Activated naive CD4-positive, alpha-beta T cell treated with anti-CD3 and anti-CD28 coated beads for 36 hours (primary cell): ENCODE measurements around the gene CFAP53. TPM values are rescaled to one million over a fixed set of nuclear protein-coding genes. Genes with fewer than 3 reads are reported as not detected.
A peak's percentile ranks its signal among the peaks of the same experiment; 100 is the strongest.
"Not testable (repeated sequence)": the region's sequence is repeated elsewhere in the genome, so short reads cannot be mapped to it uniquely, and the experiment has no call there.

Source experiments
- CTCF ChIA-PET: fragments of 350-600 bp; sonication (Branson Sonifier 250); formaldehyde crosslinking; loops from one replicate; lab custom pipeline; 2021; ENCODE audit warnings: antibody characterized with exemption; lab: Charles Lee
- DNase-seq: peaks from one replicate; pipeline ENCODE4 v3.0.0-alpha.2; 2020
- H3K27ac Mint-ChIP-seq: one replicate; pipeline ENCODE4 v1.8.0; 2021; ENCODE audit warnings: mild to moderate bottlenecking, mixed read lengths
- H3K27me3 Mint-ChIP-seq: one replicate; pipeline ENCODE4 v1.8.0; 2021; ENCODE audit warnings: low read depth, mixed read lengths
- H3K36me3 Mint-ChIP-seq: one replicate; pipeline ENCODE4 v1.8.0; 2021; ENCODE audit warnings: low read depth, mixed read lengths
- H3K4me1 Mint-ChIP-seq: one replicate; pipeline ENCODE4 v1.8.0; 2021; ENCODE audit warnings: low read depth, mixed read lengths
- H3K4me3 Mint-ChIP-seq: one replicate; pipeline ENCODE4 v1.8.0; 2021; ENCODE audit warnings: mild to moderate bottlenecking, moderate library complexity, mixed read lengths
- H3K9me3 Mint-ChIP-seq: one replicate; pipeline ENCODE4 v1.8.0; 2021; ENCODE audit warnings: mixed read lengths
- intact Hi-C: fragments of 100-400 bp; cut with micrococcal nuclease; formaldehyde crosslinking; loops from one replicate; pipeline ENCODE4 v1.15.1; 2023
- total RNA-seq, 2 experiments: library from RNA; stranded (reverse); gene quantifications; one replicate each; pipeline ENCODE4 v1.2.3, GENCODE V29; 2021

CFAP53 gene
- total RNA-seq, 2 experiments from 2014 or later, result 0.40 to 0.43 TPM

DNA sequence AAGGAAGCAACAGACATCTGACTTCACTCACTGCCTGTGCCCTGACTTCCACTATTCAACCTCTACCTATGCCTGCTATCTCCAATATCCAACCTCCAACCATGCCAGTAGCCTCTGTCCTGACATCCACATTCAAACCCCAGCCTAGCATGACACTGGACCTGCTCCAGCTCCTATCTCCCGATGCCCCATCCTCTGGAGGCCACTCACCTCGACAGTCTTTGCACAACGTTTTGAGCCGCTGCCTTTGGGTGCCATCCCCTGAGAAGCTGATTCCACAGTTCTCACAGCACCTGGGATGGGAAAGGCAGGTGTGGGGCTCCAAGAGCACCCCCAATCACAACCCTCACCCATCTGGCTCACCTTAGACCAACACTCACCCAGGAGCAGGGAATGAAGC lies 10.2 kb upstream of the CFAP53 start:
- Mint-ChIP-seq H3K9me3 (no peaks in the 10 kb centered on the region), H3K36me3 (peaks cover 48% of the 10 kb centered on the region), H3K4me3 (no peak overlapping the region), H3K27me3 (no peaks in the 10 kb centered on the region), H3K27ac (no peak overlapping the region), H3K4me1 (peaks cover 23% of the 10 kb centered on the region)
- intact Hi-C loops, result no loop called here
- DNase-seq, result no peak
- CTCF ChIA-PET, result interaction anchor here (1.0 kb wide), 1 partner anchor 9 kb away, joined by 3 read pairs; no protein-coding TSS in a partner anchor

DNA sequence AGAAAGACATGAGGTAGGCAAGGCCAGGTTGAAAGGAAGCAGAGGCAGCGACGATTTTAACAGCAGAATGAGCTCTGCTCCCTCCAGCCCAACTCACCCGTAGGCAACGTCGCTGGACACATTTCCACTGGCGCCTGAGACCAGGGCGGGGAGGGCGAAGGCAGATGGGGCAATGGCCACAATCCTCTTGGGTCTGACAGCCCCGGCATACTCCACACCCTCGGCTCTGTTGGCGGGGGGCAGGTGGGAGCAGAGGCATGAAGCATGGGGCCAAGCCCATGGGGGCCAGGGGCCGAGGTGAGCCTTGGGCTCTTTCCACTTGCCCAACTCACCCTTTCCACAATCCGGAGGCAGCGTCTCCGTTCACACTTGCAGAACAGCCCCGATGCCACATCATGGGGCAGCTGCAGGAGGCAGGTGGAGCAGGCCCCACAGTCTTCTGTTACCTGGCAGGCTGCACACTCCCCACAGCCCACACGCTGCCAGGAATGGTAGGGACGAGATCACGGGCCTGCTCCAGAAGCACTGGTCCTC lies 9.3 kb upstream of the CFAP53 start:
- DNase-seq, result no peak
- Mint-ChIP-seq H3K4me1 (peaks cover 17% of the 10 kb centered on the region), H3K27ac (no peak overlapping the region), H3K9me3 (no peaks in the 10 kb centered on the region), H3K27me3 (no peaks in the 10 kb centered on the region), H3K4me3 (no peak overlapping the region), H3K36me3 (peaks cover 45% of the 10 kb centered on the region)
- CTCF ChIA-PET, result no interaction called here
- intact Hi-C loops, result no loop called here

DNA sequence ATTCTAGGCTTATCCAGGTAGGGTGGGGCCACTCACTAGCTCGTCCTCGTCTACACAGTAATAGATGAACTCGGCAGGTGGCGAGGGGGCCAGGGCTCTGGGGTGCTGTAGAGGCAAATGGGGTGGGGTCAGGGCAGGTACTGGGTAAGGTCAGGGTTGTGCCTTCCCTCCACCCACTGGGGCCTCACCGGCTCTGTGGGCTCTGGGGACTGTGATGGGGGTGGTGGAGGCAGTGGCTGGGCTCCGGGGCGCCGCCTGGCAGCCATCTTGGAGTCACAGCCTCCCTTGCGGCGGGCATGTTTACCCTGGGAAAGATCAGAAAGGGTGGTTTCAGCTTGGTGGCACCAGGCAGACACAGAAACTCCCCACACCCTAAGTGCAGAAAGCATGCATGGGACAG lies 8.6 kb upstream of the CFAP53 start:
- no peak overlapping the region for H3K4me3 Mint-ChIP-seq
- no peak overlapping the region for H3K27ac Mint-ChIP-seq
- no peaks in the 10 kb centered on the region for H3K27me3 Mint-ChIP-seq
- DNase-seq, result no peak
- intact Hi-C loops, result no loop called here
- CTCF ChIA-PET, result no interaction called here
- H3K4me1 Mint-ChIP-seq, result peaks cover 11% of the 10 kb centered on the region
- peaks cover 45% of the 10 kb centered on the region for H3K36me3 Mint-ChIP-seq
- H3K9me3 Mint-ChIP-seq, result no peaks in the 10 kb centered on the region

DNA sequence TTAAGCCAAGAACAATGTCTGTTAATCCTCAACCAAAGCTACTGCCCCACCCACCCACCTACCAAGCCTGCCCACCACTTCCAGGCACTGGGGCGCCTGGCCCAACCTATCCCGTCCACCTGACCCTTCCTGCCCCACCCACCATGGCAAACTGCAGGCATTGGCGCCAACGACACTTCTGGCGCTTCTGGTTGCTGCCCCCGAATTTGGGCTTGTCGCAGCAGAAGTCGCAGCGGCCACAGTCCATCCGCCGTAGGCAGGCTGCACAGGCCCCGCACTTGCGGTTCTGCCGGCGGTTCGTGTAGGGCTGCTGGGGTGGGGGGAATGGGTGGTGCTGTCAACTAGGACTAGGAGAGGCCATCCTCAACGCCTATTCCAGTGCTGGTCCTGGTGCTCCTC lies 7.7 kb upstream of the CFAP53 start:
- Mint-ChIP-seq H3K4me3 (no peak overlapping the region), H3K36me3 (peaks cover 49% of the 10 kb centered on the region), H3K27me3 (no peaks in the 10 kb centered on the region), H3K4me1 (peaks cover 5% of the 10 kb centered on the region), H3K9me3 (no peaks in the 10 kb centered on the region), H3K27ac (no peak overlapping the region)
- no peak for DNase-seq
- intact Hi-C loops, result no loop called here
- CTCF ChIA-PET, result interaction anchor here (0.6 kb wide), 1 partner anchor 154 kb away, joined by 3 read pairs; no protein-coding TSS in a partner anchor

DNA sequence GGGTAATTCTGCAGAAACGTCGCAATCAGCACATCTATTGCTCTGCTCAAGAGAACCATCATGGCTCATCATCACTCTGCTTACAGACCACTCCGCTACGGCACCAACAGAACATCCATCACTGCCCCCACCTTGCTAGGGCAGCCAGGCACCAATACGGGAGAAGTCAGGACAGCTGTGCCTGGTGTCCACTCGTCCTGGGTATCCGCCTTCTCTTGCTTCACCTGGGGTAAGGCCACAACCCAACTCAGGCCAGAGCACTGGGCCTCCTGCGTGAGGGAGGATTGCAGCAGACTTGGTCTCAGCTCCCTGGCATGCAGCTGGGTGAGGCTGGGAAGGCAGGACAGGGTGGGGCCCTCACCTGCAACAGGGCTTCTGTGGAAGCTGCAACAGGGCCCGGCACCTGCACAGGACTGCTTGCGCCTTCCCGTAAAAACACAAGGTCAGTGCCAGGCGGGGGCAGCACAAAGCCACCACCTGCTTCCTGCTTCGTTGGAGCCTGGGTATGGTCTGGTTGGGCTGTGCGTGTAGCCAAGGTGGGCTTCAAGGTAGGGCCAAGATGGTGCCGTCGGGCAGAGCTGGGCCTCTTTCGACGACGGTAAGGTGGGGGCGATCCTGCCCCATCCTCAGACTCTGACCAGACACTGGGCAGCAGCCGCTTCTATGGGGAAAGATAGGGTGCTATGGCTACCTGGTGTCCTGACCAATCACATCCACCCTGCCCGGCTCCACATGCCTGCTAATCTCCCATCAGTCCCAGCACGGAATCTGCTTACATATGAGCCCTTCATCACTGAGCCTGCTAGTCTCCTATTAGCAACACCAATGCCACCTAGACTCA lies 7.1 kb upstream of the CFAP53 start:
- CTCF ChIA-PET, result interaction anchor here (0.6 kb wide), 1 partner anchor 155 kb away, joined by 3 read pairs; no protein-coding TSS in a partner anchor
- H3K9me3 Mint-ChIP-seq, result no peaks in the 10 kb centered on the region

DNA sequence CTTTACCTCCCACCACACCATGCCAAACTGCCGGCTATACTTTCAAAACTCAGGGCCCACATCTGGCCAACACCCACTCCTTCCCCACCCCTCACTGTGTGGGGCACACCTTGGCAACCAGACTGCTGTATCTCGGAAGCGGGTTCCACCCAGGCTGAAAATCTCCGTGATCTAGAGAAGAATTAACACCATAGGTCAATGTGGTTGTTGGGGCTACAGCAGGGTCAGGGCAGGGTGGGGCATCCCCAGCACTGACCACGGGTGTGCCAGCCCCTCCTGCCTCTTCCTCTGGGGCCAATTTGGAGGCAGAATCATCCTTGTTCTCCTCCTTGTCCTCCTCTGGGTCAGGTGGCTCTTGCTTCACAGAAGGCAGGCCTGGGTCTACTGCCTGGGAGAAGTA lies 6.3 kb upstream of the CFAP53 start:
- Mint-ChIP-seq H3K27ac (no peak overlapping the region), H3K4me3 (no peak overlapping the region), H3K36me3 (peaks cover 48% of the 10 kb centered on the region), H3K4me1 (peaks cover 3% of the 10 kb centered on the region), H3K9me3 (no peaks in the 10 kb centered on the region), H3K27me3 (no peaks in the 10 kb centered on the region)
- intact Hi-C loops, result no loop called here
- CTCF ChIA-PET, result no interaction called here
- no peak for DNase-seq

More for the DNA sequence above, 7.1 kb upstream of the CFAP53 start:
- intact Hi-C loops, result no loop called here
- Mint-ChIP-seq H3K27ac (no peak overlapping the region), H3K4me3 (no peak overlapping the region), H3K4me1 (peaks cover 2% of the 10 kb centered on the region), H3K36me3 (peaks cover 50% of the 10 kb centered on the region), H3K27me3 (no peaks in the 10 kb centered on the region)
- DNase-seq, result no peak

DNA sequence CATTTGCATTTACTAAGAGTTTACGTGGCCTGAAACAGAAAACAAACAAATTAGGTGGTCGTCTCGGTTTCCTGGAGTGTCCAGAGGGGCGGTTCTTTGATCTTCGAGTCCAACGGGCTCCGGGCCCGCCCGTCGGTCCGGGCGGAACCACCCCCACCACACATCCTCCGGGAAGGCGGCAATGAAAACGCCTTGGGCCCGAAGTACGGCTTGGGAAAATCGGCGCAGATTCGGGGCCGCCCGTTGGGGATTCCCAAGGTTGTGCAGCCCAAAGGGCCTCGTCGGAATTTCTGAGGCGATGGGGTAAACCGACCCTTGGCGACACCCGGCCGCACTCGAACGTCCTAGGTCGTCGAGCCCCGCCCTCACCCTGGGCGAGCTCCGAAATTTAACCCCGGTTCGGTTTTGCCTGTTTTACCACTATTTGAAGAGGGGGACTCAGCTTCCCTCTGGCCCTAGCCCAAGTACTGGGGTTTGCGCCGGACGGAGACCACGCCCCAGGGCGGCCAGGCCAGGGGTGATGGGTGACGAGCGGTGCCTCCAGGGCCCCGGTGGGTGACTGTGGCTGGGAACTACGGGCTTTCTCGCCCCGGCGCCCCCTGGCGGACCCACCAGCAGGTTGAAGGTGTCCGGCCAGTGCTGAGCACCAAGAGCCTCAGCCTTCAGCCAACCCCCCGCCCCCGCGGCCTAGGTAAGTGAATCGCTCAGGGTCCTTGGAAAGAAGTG lies 1.9 kb upstream of the CFAP53 start:
- CTCF ChIA-PET, result interaction anchor here (0.7 to 2.5 kb wide), 10 partner anchors 8 to 329 kb away, joined by 3 to 11 read pairs (median 4); no protein-coding TSS in a partner anchor
- H3K27me3 Mint-ChIP-seq, result no peaks in the 10 kb centered on the region
- H3K9me3 Mint-ChIP-seq, result no peaks in the 10 kb centered on the region
- H3K4me3 Mint-ChIP-seq, result peak overlapping the region; percentile 69
- H3K27ac Mint-ChIP-seq, result peak overlapping the region; percentile 54
- H3K4me1 Mint-ChIP-seq, result peaks cover 16% of the 10 kb centered on the region
- intact Hi-C loops, result loop anchor here (1.0 to 10.0 kb wide), 3 partner anchors 49 to 1593 kb away; partner anchors contain the start of gene RPL17
- H3K36me3 Mint-ChIP-seq, result peaks cover 17% of the 10 kb centered on the region
- DNase-seq, result peak; percentile 82

DNA sequence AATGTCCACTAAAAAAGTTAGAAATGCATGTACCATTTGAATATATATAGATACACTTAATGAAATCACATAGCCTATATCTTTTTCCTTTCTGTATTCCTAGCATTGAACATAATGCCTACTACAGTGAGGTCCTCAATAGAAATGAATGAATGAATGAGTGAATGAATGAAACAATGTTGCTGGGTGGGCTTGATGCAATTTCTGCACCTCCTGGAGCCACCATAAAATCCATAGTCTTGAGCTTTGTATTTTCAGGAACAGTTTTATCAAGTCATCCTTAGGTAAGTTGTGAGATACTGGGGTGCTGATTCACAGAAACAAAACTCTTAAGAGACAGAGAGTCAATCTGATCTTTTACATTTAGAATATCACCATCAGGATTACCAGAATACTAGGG lies 3.3 kb downstream of the CFAP53 start:
- H3K27me3 Mint-ChIP-seq, result no peaks in the 10 kb centered on the region
- intact Hi-C loops, result loop anchor here (10.0 kb wide), 1 partner anchor 1588 kb away; no protein-coding TSS in a partner anchor

DNA sequence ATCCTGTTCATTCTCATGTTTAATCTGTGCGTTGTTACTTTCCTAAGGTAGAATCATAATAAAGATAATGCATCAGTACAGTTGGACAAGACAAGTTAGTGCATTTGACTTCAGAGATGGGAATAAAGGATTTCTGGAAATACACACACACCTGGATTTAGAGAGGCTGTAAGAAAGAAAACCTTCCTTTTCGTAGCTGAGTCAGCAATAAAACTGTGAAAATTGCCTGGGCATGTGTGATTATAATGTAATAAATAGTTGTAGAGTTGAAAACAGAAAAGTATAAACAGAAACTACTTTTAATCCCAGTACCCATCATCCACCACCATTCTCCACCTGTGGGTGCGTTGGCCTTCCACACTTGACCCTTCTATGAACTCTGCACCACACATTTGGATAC lies 15.4 kb downstream of the CFAP53 start:
- intact Hi-C loops, result no loop called here
- no peak overlapping the region for H3K27ac Mint-ChIP-seq
- no peaks in the 10 kb centered on the region for H3K27me3 Mint-ChIP-seq
- no peak overlapping the region for H3K4me3 Mint-ChIP-seq
- no peaks in the 10 kb centered on the region for H3K9me3 Mint-ChIP-seq
- CTCF ChIA-PET, result interaction anchor here (1.4 kb wide), 1 partner anchor 33 kb away, joined by 5 read pairs; no protein-coding TSS in a partner anchor
- DNase-seq, result no peak
- no peaks in the 10 kb centered on the region for H3K36me3 Mint-ChIP-seq
- H3K4me1 Mint-ChIP-seq, result peaks cover 3% of the 10 kb centered on the region

More for the DNA sequence above, 3.3 kb downstream of the CFAP53 start:
- Mint-ChIP-seq H3K9me3 (no peaks in the 10 kb centered on the region), H3K36me3 (no peaks in the 10 kb centered on the region), H3K4me1 (peaks cover 13% of the 10 kb centered on the region), H3K27ac (no peak overlapping the region), H3K4me3 (no peak overlapping the region)
- CTCF ChIA-PET, result interaction anchor here (1.0 kb wide), 1 partner anchor 44 kb away, joined by 4 read pairs; no protein-coding TSS in a partner anchor
- no peak for DNase-seq

DNA sequence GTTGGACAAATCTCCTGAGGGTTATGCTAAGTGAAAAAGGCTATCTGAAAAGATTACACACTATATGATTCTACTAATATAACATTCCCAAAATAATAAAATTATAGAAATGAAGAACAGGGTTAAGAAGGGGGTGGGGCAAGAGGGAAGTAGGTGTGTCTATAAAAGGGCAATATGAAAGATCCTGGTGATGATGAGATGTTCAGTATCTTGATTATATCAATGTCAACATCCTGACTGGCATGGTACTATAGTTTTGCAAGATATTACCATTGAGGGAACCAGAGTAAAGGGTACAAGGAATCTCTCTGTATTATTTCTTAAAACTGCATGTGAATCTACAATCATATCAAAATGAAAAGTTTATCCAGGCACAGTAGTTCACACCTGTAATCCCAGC lies 16.7 kb downstream of the CFAP53 start:
- H3K4me1 Mint-ChIP-seq, result peaks cover 3% of the 10 kb centered on the region
- H3K27me3 Mint-ChIP-seq, result no peaks in the 10 kb centered on the region
- no peaks in the 10 kb centered on the region for H3K36me3 Mint-ChIP-seq
- DNase-seq, result no peak
- intact Hi-C loops, result no loop called here
- CTCF ChIA-PET, result no interaction called here
- no peak overlapping the region for H3K27ac Mint-ChIP-seq
- no peak overlapping the region for H3K4me3 Mint-ChIP-seq
- no peaks in the 10 kb centered on the region for H3K9me3 Mint-ChIP-seq

DNA sequence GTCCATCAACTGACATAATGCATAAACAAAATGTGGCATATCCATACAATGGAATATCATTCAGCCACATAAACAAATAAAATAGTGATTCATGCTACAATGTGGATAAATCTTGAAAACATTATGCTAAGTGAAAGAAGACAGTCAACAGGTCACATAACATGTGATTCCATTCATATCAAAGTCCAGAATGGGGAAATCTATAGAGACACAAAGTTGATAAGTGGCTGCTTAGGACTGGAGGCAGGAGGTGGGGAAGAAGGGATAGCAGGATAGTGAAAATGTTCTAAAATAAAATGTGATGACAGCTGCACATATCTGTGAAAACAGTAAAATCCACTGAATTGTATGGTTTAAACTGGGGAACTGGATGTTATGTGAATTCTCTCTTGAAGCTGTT lies 18.7 kb downstream of the CFAP53 start:
- H3K4me1 Mint-ChIP-seq, result peaks cover 3% of the 10 kb centered on the region
- no peak for DNase-seq
- H3K4me3 Mint-ChIP-seq, result no peak overlapping the region
- peaks cover 4% of the 10 kb centered on the region for H3K36me3 Mint-ChIP-seq
- H3K9me3 Mint-ChIP-seq, result peaks cover 3% of the 10 kb centered on the region
- CTCF ChIA-PET, result no interaction called here
- H3K27ac Mint-ChIP-seq, result no peak overlapping the region
- H3K27me3 Mint-ChIP-seq, result no peaks in the 10 kb centered on the region
- intact Hi-C loops, result no loop called here

DNA sequence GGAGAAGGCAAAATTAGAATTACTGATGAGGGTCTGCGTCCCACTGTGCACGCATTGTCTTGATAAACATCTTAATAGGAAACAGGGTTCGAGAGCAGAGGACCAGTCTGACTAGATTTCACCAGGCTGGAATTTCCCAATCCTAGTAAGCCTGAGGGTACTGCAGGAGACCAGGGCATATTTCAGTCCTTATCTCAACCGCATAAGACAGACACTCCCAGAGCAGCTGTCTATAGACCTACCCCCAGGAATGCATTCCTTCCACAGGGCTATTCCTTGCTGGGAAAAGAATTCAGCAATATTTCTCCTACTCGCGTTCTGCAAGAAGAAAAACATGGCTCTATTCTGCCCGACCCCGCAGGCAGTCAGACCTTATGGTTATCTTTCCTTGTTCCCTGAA lies 24.5 kb downstream of the CFAP53 start:
- DNase-seq, H3K4me3 Mint-ChIP-seq, intact Hi-C loops, H3K4me1 Mint-ChIP-seq, H3K27ac Mint-ChIP-seq, H3K27me3 Mint-ChIP-seq: not testable (repeated sequence)
- H3K36me3 Mint-ChIP-seq, result peaks cover 10% of the 10 kb centered on the region
- peaks cover 20% of the 10 kb centered on the region for H3K9me3 Mint-ChIP-seq
- CTCF ChIA-PET, result interaction anchor here (1.2 kb wide), 1 partner anchor 24 kb away, joined by 3 read pairs; no protein-coding TSS in a partner anchor
